ENCODE measurements around the gene OR2W3. TPM values are rescaled to one million over a fixed set of nuclear protein-coding genes. Genes with fewer than 3 reads are reported as not detected.

Gene OR2W3
- total RNA-seq (0.70 and 0.86 TPM in 2 replicates), polyA plus RNA-seq (1.9 TPM in 2 replicates)

GRCh38 chr1:247895163-247895637 lies at the start of gene OR2W3:
TSS of gene OR2W3 (plus strand) at chr1:247895587. CDS start at chr1:247895587, 0 bp downstream.
- no peaks in the 10 kb centered on the region for H3K27me3 ChIP-seq
- TF ChIP-seq, protein P1, sequence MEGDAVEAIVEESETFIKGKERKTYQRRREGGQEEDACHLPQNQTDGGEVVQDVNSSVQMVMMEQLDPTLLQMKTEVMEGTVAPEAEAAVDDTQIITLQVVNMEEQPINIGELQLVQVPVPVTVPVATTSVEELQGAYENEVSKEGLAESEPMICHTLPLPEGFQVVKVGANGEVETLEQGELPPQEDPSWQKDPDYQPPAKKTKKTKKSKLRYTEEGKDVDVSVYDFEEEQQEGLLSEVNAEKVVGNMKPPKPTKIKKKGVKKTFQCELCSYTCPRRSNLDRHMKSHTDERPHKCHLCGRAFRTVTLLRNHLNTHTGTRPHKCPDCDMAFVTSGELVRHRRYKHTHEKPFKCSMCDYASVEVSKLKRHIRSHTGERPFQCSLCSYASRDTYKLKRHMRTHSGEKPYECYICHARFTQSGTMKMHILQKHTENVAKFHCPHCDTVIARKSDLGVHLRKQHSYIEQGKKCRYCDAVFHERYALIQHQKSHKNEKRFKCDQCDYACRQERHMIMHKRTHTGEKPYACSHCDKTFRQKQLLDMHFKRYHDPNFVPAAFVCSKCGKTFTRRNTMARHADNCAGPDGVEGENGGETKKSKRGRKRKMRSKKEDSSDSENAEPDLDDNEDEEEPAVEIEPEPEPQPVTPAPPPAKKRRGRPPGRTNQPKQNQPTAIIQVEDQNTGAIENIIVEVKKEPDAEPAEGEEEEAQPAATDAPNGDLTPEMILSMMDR (IDR thresholded peaks at IDR 0.05; ENCODE audit: low read depth, low read length): no peak
- no peak for DNase-seq (ENCODE audit: low read depth in 1 of 2, low spot score in 1 of 2)
- no peak within 1 kb of the TSS for H3K4me3 ChIP-seq
- no peak within 1 kb of the TSS for H3K27ac ChIP-seq
- no peaks in the 10 kb centered on the region for H3K4me1 ChIP-seq (ENCODE audit: low read depth)
- no peaks in the 10 kb centered on the region for H3K9me3 ChIP-seq (ENCODE audit: low read depth)
- H3K36me3 ChIP-seq: no peaks in the 10 kb centered on the region

DNA sequence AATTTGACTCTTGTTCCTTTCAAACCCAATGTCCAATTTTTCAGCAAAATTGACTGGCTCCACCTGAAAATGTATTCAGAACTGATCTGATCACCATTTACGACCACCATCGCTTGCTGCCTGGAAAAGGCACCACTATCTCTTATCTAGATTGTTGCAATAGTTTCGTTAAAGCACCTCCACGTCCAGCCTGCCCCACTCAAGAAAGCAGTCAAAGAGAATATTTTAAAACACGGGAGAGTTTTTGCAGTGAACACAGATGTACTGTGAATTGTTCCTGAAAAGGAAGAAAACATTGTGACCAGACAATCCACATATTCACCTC lies 49.7 kb upstream of the OR2W3 start:
- H3K27ac ChIP-seq: no peak overlapping the region
- TF ChIP-seq, protein P1 (IDR thresholded peaks at IDR 0.05; ENCODE audit: low read depth, low read length): no peak
- no peaks in the 10 kb centered on the region for H3K4me1 ChIP-seq (ENCODE audit: low read depth)
- no peaks in the 10 kb centered on the region for H3K36me3 ChIP-seq
- H3K27me3 ChIP-seq: no peaks in the 10 kb centered on the region
- no peaks in the 10 kb centered on the region for H3K9me3 ChIP-seq (ENCODE audit: low read depth)
- no peak overlapping the region for H3K4me3 ChIP-seq
- DNase-seq (ENCODE audit: low read depth in 1 of 2, low spot score in 1 of 2): no peak

- H3K27ac ChIP-seq: no peak overlapping the region
- H3K9me3 ChIP-seq (ENCODE audit: low read depth): no peaks in the 10 kb centered on the region
- no peaks in the 10 kb centered on the region for H3K27me3 ChIP-seq
- no peaks in the 10 kb centered on the region for H3K36me3 ChIP-seq
- no peaks in the 10 kb centered on the region for H3K4me1 ChIP-seq (ENCODE audit: low read depth)
- TF ChIP-seq, protein P1 (IDR thresholded peaks at IDR 0.05; ENCODE audit: low read depth, low read length): no peak
- H3K4me3 ChIP-seq: no peak overlapping the region
- DNase-seq (ENCODE audit: low read depth in 1 of 2, low spot score in 1 of 2): no peak
These were observed 47.0 kb upstream of the OR2W3 start for GRCh38 chr1:247848346-247848745.

DNA sequence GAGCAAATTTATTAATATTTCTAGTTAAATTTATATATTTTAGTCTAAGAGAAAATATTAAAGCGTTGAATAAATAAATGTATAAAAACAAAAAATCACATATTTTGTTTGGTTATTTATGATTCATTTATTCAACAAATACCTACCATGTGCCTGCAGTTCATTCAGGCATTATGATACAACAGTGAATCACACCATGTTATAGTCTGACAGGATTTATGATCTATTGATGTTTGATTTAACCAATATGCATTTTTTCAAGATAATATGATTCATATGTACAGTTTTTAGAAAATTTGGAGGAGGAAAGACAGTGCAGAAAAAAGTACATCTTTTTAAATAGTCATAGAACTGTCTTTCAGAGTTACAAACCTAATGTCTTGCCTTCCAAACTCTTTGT lies 45.8 kb upstream of the OR2W3 start:
- Histone ChIP-seq H3K27ac (no peak overlapping the region), H3K36me3 (no peaks in the 10 kb centered on the region), H3K4me3 (no peak overlapping the region), H3K4me1 (ENCODE audit: low read depth) (no peaks in the 10 kb centered on the region), H3K9me3 (ENCODE audit: low read depth) (no peaks in the 10 kb centered on the region), H3K27me3 (no peaks in the 10 kb centered on the region)
- TF ChIP-seq, protein P1 (IDR thresholded peaks at IDR 0.05; ENCODE audit: low read depth, low read length): no peak
- DNase-seq (ENCODE audit: low read depth in 1 of 2, low spot score in 1 of 2): no peak

DNA sequence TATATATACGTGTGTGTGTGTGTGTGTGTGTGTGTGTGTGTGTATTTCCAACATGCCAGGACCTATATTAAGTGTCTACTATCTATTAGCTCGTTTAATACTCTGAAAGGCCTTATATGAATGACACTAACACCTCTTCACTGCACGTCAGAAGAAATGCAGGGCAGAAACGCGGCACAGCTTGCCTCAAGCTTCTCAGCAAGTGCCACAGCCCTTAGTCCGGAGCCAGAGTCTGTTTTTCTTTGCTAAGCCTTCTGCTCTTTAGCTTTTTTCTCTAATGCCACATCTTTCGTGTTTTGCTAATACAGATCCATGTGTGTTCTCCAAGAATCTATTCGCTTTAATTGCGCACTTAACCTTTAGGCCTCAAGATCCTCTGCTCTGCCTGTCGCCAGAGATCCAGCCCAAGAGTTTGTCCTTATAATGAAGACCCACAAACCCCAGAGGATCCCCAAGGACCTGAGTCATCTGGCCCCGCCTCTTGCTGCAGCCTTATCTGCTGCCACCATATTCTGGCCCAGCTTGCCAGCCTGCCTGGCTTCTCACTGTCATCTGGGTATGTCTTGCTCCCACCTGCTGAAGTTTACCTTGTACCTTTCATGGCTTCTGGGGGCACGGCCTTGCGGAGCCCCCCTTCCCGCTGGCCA lies 40.4 kb upstream of the OR2W3 start:
- no peak overlapping the region for H3K4me3 ChIP-seq
- H3K27me3 ChIP-seq: peaks cover 6% of the 10 kb centered on the region
- H3K36me3 ChIP-seq: no peaks in the 10 kb centered on the region
- no peaks in the 10 kb centered on the region for H3K9me3 ChIP-seq (ENCODE audit: low read depth)
- H3K27ac ChIP-seq: no peak overlapping the region
- DNase-seq (ENCODE audit: low read depth in 1 of 2, low spot score in 1 of 2): no peak
- TF ChIP-seq, protein P1 (IDR thresholded peaks at IDR 0.05; ENCODE audit: low read depth, low read length): no peak
- no peaks in the 10 kb centered on the region for H3K4me1 ChIP-seq (ENCODE audit: low read depth)
